ENCODE data around the gene MBTD1.

The MBTD1 gene

DNA sequence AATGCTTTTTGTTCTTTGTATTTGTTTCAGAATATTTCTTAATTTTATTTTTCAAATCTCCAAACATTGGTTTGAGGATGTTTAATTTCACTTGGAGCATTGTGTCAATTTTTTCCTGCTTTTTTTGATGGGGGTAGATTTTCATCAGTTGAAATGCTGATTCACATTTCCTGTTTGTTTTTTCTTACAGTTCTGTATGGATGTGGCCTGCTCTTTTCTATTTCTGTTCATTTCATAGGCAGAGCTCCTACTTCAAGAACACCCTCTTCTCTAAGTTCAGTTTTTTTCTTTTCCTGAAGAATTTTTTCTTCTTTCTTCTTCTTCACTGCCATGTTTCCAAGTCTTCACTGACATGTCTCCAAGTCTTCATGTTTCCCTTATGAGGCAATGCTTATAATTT is 8.8 kb downstream of the MBTD1 start:
- H3K27me3 ChIP-seq (ENCODE audit: insufficient read depth, insufficient read length): no peaks in the 10 kb centered on the region
- no peak for TF ChIP-seq ZNF274 (IDR thresholded peaks at IDR 0.05; ENCODE audit: low read depth, low read length)
- TF ChIP-seq YY1 (IDR thresholded peaks at IDR 0.05; ENCODE audit: insufficient read depth, insufficient read length): no peak
- no peak for TF ChIP-seq SUZ12 (IDR thresholded peaks at IDR 0.05; ENCODE audit: extremely low read depth, insufficient read depth, insufficient read length)
- H3K4me3 ChIP-seq (ENCODE audit: insufficient read length, low read depth): no peak overlapping the region
- H3K9me3 ChIP-seq (ENCODE audit: insufficient read depth, low read length): no peaks in the 10 kb centered on the region
- H3K9ac ChIP-seq (ENCODE audit: insufficient read length, low read depth): no peak overlapping the region
- H3K4me1 ChIP-seq (ENCODE audit: insufficient read depth, insufficient read length): no peaks in the 10 kb centered on the region
- peaks cover 51% of the 10 kb centered on the region for H3K36me3 ChIP-seq (ENCODE audit: insufficient read depth, insufficient read length, low read length)
- no peak for DNase-seq (ENCODE audit: low read depth, low spot score)

DNA sequence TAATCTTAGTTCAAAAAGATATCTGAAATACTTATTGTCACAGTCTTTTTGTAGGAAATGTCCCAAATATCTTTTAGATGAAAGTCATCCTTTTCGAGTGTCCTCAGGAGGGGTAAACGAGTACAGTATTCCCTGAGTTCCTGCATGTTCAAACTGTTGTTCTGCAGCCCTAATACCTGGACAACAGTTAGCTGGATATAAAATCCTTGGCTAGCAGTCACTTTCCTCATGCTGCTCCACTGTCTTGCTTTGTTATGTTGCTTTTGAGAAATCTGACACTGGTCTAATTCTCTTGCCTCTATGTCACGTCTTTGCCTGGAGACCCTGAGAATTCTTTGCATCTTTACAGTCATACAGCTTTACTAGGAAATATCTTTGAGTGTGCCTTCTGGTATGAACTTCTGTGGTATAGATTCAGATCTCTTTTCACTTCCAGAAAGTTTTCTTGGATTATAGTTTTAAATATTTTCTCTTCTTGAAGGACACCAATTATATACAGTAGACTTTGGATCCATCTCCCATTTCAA is 9.5 kb downstream of the MBTD1 start:
- Histone ChIP-seq H3K9me3 (ENCODE audit: insufficient read depth, low read length) (no peaks in the 10 kb centered on the region), H3K36me3 (ENCODE audit: insufficient read depth, insufficient read length, low read length) (peaks cover 45% of the 10 kb centered on the region), H3K9ac (ENCODE audit: insufficient read length, low read depth) (no peak overlapping the region), H3K4me1 (ENCODE audit: insufficient read depth, insufficient read length) (no peaks in the 10 kb centered on the region), H3K4me3 (ENCODE audit: insufficient read length, low read depth) (no peak overlapping the region), H3K27me3 (ENCODE audit: insufficient read depth, insufficient read length) (no peaks in the 10 kb centered on the region)
- DNase-seq (ENCODE audit: low read depth, low spot score): no peak
- TF ChIP-seq SUZ12 (IDR thresholded peaks at IDR 0.05; ENCODE audit: extremely low read depth, insufficient read depth, insufficient read length): no peak
- TF ChIP-seq ZNF274 (IDR thresholded peaks at IDR 0.05; ENCODE audit: low read depth, low read length): no peak
- no peak for TF ChIP-seq YY1 (IDR thresholded peaks at IDR 0.05; ENCODE audit: insufficient read depth, insufficient read length)

DNA sequence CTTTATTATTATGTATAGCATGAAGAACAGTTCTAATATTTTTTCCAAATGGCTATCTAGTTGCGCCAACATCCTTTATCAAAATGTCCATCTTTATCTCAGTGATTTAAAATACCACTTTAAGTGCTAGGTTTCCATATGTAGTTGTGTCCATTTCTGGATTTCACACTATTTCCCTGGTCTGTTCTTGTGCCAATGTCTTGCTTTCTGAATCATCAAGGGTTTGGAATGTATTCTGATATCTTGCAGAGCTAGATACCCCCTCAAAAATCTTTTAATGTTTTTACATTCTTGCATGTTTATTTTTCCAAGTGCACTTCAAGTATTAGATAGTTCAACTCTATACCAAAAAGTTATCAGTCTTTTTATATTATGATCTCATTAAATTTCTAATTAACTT is 14.3 kb downstream of the MBTD1 start:
- H3K27me3 ChIP-seq (ENCODE audit: insufficient read depth, insufficient read length): no peaks in the 10 kb centered on the region
- no peak for TF ChIP-seq SUZ12 (IDR thresholded peaks at IDR 0.05; ENCODE audit: extremely low read depth, insufficient read depth, insufficient read length)
- no peak for TF ChIP-seq YY1 (IDR thresholded peaks at IDR 0.05; ENCODE audit: insufficient read depth, insufficient read length)
- no peak for TF ChIP-seq ZNF274 (IDR thresholded peaks at IDR 0.05; ENCODE audit: low read depth, low read length)
- H3K9ac ChIP-seq (ENCODE audit: insufficient read length, low read depth): no peak overlapping the region
- no peak for DNase-seq (ENCODE audit: low read depth, low spot score)
- peaks cover 4% of the 10 kb centered on the region for H3K36me3 ChIP-seq (ENCODE audit: insufficient read depth, insufficient read length, low read length)
- H3K9me3 ChIP-seq (ENCODE audit: insufficient read depth, low read length): no peaks in the 10 kb centered on the region
- no peak overlapping the region for H3K4me3 ChIP-seq (ENCODE audit: insufficient read length, low read depth)
- no peaks in the 10 kb centered on the region for H3K4me1 ChIP-seq (ENCODE audit: insufficient read depth, insufficient read length)

DNA sequence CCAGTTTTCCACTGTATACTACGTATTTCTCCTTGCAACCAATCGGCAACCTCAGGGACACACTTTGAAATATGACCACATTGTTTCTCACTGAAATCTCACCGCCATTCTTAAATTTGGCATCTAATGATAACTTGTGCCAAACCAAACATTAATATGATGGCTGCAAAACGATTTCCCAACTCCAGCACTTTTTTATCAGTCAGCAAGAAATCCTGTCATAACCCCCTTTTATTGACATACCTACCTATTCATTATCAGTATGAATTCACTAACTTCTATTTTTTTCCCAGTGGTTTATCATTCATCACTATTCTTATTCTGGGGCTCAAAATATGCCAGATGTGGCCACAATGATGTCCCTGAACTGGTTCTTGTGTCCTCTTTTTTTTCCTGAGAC is 15.8 kb downstream of the MBTD1 start:
- Histone ChIP-seq H3K9ac (ENCODE audit: insufficient read length, low read depth) (no peak overlapping the region), H3K36me3 (ENCODE audit: insufficient read depth, insufficient read length, low read length) (peaks cover 2% of the 10 kb centered on the region), H3K4me1 (ENCODE audit: insufficient read depth, insufficient read length) (no peaks in the 10 kb centered on the region), H3K27me3 (ENCODE audit: insufficient read depth, insufficient read length) (no peaks in the 10 kb centered on the region), H3K9me3 (ENCODE audit: insufficient read depth, low read length) (no peaks in the 10 kb centered on the region), H3K4me3 (ENCODE audit: insufficient read length, low read depth) (no peak overlapping the region)
- TF ChIP-seq YY1 (IDR thresholded peaks at IDR 0.05; ENCODE audit: insufficient read depth, insufficient read length) (no peak), SUZ12 (IDR thresholded peaks at IDR 0.05; ENCODE audit: extremely low read depth, insufficient read depth, insufficient read length) (no peak), ZNF274 (IDR thresholded peaks at IDR 0.05; ENCODE audit: low read depth, low read length) (no peak)
- DNase-seq (ENCODE audit: low read depth, low spot score): no peak

DNA sequence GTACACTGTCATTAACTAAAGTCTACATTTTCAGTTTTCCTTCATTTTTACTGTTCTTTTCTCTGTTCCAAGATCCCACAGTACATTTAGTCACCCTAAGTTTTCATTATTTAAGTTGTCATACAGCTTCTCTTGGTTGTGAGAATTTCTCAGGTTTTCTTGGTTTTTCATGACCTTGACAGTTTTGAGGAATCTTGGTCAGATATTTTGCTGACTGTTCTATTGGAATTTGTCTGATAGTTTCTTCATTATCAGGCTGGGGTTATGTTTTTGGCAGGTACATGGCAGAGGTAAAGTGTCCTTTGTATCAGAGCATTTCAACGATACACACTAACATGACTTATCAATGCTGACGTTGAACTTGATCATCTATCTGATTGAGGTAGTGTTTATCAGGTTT is 19.6 kb downstream of the MBTD1 start:
- H3K4me1 ChIP-seq (ENCODE audit: insufficient read depth, insufficient read length): no peaks in the 10 kb centered on the region
- peaks cover 2% of the 10 kb centered on the region for H3K36me3 ChIP-seq (ENCODE audit: insufficient read depth, insufficient read length, low read length)
- no peak for DNase-seq (ENCODE audit: low read depth, low spot score)
- H3K9ac ChIP-seq (ENCODE audit: insufficient read length, low read depth): no peak overlapping the region
- H3K9me3 ChIP-seq (ENCODE audit: insufficient read depth, low read length): no peaks in the 10 kb centered on the region
- no peaks in the 10 kb centered on the region for H3K27me3 ChIP-seq (ENCODE audit: insufficient read depth, insufficient read length)
- H3K4me3 ChIP-seq (ENCODE audit: insufficient read length, low read depth): no peak overlapping the region
- TF ChIP-seq SUZ12 (IDR thresholded peaks at IDR 0.05; ENCODE audit: extremely low read depth, insufficient read depth, insufficient read length): no peak
- no peak for TF ChIP-seq YY1 (IDR thresholded peaks at IDR 0.05; ENCODE audit: insufficient read depth, insufficient read length)
- no peak for TF ChIP-seq ZNF274 (IDR thresholded peaks at IDR 0.05; ENCODE audit: low read depth, low read length)

DNA sequence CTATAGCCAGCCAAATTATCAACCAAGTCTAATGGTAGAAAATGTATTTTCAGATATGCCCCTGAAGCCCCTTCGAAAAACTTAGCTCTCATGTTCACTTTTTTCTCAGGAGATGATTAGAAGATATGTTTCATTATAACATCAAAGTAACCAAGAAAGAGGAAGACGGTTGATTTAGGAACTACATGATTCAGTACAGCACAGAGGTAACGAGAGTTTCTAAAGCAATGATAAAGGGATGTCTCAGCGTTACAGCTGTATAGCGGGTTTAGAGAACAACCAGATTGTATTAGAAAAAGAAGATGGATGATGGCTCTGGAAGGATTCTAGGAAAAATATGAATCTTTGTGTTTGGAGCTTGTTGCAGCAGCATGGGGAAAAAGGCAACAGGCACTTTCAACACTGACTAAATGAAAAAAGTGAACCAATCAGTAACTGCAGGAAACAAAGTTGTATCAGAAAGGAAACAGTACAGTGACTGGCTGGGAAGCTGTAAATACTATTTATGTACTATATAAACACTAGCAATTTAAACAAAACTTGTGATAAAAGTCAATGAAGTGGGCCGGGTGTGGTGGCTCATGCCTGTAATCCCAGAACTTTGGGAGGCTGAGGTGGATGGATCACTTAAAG is 21.5 kb downstream of the MBTD1 start:
- no peak overlapping the region for H3K4me3 ChIP-seq (ENCODE audit: insufficient read length, low read depth)
- no peaks in the 10 kb centered on the region for H3K9me3 ChIP-seq (ENCODE audit: insufficient read depth, low read length)
- H3K4me1 ChIP-seq (ENCODE audit: insufficient read depth, insufficient read length): no peaks in the 10 kb centered on the region
- no peaks in the 10 kb centered on the region for H3K27me3 ChIP-seq (ENCODE audit: insufficient read depth, insufficient read length)
- TF ChIP-seq ZNF274 (IDR thresholded peaks at IDR 0.05; ENCODE audit: low read depth, low read length): no peak
- no peak for TF ChIP-seq SUZ12 (IDR thresholded peaks at IDR 0.05; ENCODE audit: extremely low read depth, insufficient read depth, insufficient read length)
- TF ChIP-seq YY1 (IDR thresholded peaks at IDR 0.05; ENCODE audit: insufficient read depth, insufficient read length): no peak
- peaks cover 2% of the 10 kb centered on the region for H3K36me3 ChIP-seq (ENCODE audit: insufficient read depth, insufficient read length, low read length)
- DNase-seq (ENCODE audit: low read depth, low spot score): no peak
- no peak overlapping the region for H3K9ac ChIP-seq (ENCODE audit: insufficient read length, low read depth)

DNA sequence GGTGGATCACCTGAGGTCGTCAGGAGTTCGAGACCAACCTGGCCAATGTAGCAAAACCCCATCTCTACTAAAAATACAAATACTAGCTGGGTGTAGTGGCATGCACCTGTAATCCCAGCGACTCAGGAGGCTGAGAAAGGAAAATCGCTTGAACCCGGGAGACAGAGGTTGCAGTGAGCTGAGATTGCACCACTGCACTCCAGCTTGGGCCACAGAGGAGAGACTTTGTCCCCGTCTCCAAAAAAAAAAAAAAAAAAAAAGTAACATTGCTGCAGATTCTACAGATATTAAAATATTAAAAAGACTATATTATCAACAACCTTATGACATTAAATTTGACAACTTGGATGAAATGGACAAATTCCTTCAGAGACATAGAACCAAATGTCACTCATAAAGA is 25.7 kb downstream of the MBTD1 start:
- TF ChIP-seq YY1 (IDR thresholded peaks at IDR 0.05; ENCODE audit: insufficient read depth, insufficient read length) (no peak), ZNF274 (IDR thresholded peaks at IDR 0.05; ENCODE audit: low read depth, low read length) (no peak), SUZ12 (IDR thresholded peaks at IDR 0.05; ENCODE audit: extremely low read depth, insufficient read depth, insufficient read length) (no peak)
- Histone ChIP-seq H3K9me3 (ENCODE audit: insufficient read depth, low read length) (no peaks in the 10 kb centered on the region), H3K9ac (ENCODE audit: insufficient read length, low read depth) (no peak overlapping the region), H3K4me3 (ENCODE audit: insufficient read length, low read depth) (no peak overlapping the region), H3K4me1 (ENCODE audit: insufficient read depth, insufficient read length) (no peaks in the 10 kb centered on the region), H3K36me3 (ENCODE audit: insufficient read depth, insufficient read length, low read length) (peaks cover 6% of the 10 kb centered on the region), H3K27me3 (ENCODE audit: insufficient read depth, insufficient read length) (no peaks in the 10 kb centered on the region)
- DNase-seq (ENCODE audit: low read depth, low spot score): no peak

Data from NT2/D1 (cell line).